22Rv1 (cell line): ENCODE results near the gene IFIT2.

Source experiments
- CTCF ChIP-seq: fragments of 450-650 bp; IDR thresholded peaks from 2 replicates; pipeline ENCODE4 v1.5.1; 2017; ENCODE audit warnings: mild to moderate bottlenecking
- ZFX ChIP-seq: fragments of 450-650 bp; IDR thresholded peaks from 2 replicates; pipeline ENCODE4 v1.6.1; 2017; ENCODE audit warnings: antibody characterized with exemption, borderline replicate concordance

DNA sequence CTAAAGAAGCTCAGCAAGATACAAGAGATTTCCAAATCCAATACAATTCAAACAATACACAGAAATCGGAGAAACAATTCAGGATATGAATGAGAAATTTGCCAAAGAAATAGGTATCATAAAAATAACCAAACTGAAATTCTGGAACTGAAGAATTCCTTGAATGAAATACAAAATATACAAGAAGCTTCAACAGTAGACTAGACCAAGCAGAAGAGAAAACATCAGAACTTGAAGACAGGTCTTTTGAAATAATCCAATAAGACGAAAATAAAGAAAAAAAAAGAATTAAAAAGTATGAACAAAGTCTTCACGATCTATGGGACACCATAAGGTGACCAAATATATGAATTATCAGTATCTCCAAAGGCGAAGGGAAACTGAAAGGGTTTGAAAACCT is 2.8 kb upstream of the IFIT2 start:
- TF ChIP-seq ZFX (no peak), CTCF (no peak)
